Esophagus squamous epithelium (tissue), 4 donors: ENCODE results near the gene KLC1.

Source experiments
- POLR2A ChIP-seq, 4 donors: fragments of 450-650 bp; IDR thresholded peaks; one replicate each; pipeline ENCODE4 v1.6.1; 2017; ENCODE audit warnings: antibody characterized with exemption in 4 of 4, mild to moderate bottlenecking in 4 of 4, moderate library complexity in 3 of 4
- TF ChIP-seq, protein P1 (sequence below), 6 experiments: fragments of 450-650 bp in 4 of 6; fragments of 200-600 bp in 2 of 6; sonication (generic) in 2 of 6; IDR thresholded peaks; one replicate each; pipeline ENCODE4 v1.5.1; 2016 to 2019; ENCODE audit warnings: antibody characterized with exemption in 6 of 6, mild to moderate bottlenecking in 4 of 6, moderate library complexity in 4 of 6

DNA sequence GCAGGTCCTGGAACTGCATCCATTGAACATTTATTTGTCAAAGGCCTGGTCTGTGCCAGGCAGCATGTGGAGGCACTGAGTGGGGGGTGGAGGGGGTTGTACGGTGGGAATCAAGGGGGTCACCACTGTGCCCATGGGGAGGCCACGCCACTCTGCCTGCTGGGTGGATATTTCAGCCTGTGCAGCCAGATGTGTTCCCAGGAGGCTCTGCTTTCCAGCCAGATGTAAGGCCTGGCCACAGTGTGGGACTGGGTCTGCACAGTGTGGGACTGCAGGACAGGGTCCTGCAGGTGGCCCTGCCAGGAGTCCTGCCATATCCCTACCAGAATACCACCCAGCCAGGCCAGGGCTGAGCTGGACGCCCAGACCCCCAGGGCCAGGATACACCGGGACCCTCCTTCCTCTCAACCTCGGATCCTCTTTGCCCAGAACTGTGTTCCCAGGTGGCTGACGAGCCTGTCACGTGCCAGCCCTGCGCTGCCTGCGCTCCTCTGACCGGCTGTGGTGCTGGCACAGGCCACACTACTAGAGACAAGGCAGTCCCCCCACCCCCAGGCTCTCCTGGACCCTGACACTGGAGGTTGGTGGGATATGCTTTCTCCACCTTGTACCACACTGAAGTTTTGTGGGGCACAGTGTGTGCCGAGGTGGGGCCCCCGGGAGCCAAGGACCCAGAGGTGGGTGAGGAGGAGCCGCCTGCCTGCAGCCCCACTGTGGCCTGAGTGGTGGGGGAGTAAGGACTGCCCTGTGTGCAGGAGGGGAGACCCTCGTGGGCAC, 68.8 kb downstream of the KLC1 start:
- TF ChIP-seq, protein P1, sequence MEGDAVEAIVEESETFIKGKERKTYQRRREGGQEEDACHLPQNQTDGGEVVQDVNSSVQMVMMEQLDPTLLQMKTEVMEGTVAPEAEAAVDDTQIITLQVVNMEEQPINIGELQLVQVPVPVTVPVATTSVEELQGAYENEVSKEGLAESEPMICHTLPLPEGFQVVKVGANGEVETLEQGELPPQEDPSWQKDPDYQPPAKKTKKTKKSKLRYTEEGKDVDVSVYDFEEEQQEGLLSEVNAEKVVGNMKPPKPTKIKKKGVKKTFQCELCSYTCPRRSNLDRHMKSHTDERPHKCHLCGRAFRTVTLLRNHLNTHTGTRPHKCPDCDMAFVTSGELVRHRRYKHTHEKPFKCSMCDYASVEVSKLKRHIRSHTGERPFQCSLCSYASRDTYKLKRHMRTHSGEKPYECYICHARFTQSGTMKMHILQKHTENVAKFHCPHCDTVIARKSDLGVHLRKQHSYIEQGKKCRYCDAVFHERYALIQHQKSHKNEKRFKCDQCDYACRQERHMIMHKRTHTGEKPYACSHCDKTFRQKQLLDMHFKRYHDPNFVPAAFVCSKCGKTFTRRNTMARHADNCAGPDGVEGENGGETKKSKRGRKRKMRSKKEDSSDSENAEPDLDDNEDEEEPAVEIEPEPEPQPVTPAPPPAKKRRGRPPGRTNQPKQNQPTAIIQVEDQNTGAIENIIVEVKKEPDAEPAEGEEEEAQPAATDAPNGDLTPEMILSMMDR (IDR thresholded peaks at IDR 0.05): no peak
- TF ChIP-seq POLR2A (IDR thresholded peaks at IDR 0.05): no peak
